ENCODE results near the gene ZNF837.
"Not testable (repeated sequence)": the region's sequence is repeated elsewhere in the genome, so short reads cannot be mapped to it uniquely, and the experiment has no call there.

The ZNF837 gene

GRCh38 chr19:58380662-58381459 is at the start of gene ZNF837:
ZNF837 (minus strand) TSS chr19:58381030; CDS start chr19:58369332, 11,698 bp downstream.
- DNase-seq: peak; percentile 100

GRCh38 chr19:58429745-58430144 is 48.9 kb upstream of the ZNF837 start:
- no peak for DNase-seq

- DNase-seq: no peak
Observed at GRCh38 chr19:58428617-58429016, 47.8 kb upstream of the ZNF837 start.

- DNase-seq: no peak
Observed at GRCh38 chr19:58417071-58417470, 36.2 kb upstream of the ZNF837 start.

GRCh38 chr19:58416604-58417003 is 35.8 kb upstream of the ZNF837 start:
- DNase-seq: no peak

GRCh38 chr19:58409010-58409790 is 28.4 kb upstream of the ZNF837 start:
- no peak for DNase-seq

- DNase-seq: peak; percentile 96
Observed at GRCh38 chr19:58408152-58409009, 27.6 kb upstream of the ZNF837 start, which contains the start of gene ZNF584. ZNF584 (plus strand) TSS chr19:58408649; CDS start chr19:58409148, 499 bp downstream.

- DNase-seq: no peak
Observed at GRCh38 chr19:58407658-58408151, 26.9 kb upstream of the ZNF837 start.

GRCh38 chr19:58406818-58407657 is 26.2 kb upstream of the ZNF837 start:
- no peak for DNase-seq

GRCh38 chr19:58403920-58404478 is 23.2 kb upstream of the ZNF837 start:
- not testable (repeated sequence) for DNase-seq

GRCh38 chr19:58401840-58402421 is 21.1 kb upstream of the ZNF837 start:
- no peak for DNase-seq

GRCh38 chr19:58400916-58401839 is 20.3 kb upstream of the ZNF837 start:
- DNase-seq: peak; percentile 99

GRCh38 chr19:58400316-58400915 is 19.6 kb upstream of the ZNF837 start:
- DNase-seq: no peak

GRCh38 chr19:58399903-58400302 is 19.1 kb upstream of the ZNF837 start:
- DNase-seq: no peak

GRCh38 chr19:58398545-58398944 is 17.7 kb upstream of the ZNF837 start:
- DNase-seq: no peak

GRCh38 chr19:58398087-58398486 is 17.3 kb upstream of the ZNF837 start:
- DNase-seq: no peak

GRCh38 chr19:58397533-58398037 is 16.8 kb upstream of the ZNF837 start:
- no peak for DNase-seq

- DNase-seq: no peak
Observed at GRCh38 chr19:58396691-58397532, 16.1 kb upstream of the ZNF837 start.

Data from fibroblast of upper back skin (primary cell).